NT2/D1 (cell line): ENCODE results near the gene USP17L26.
"Not testable (repeated sequence)": the region's sequence is repeated elsewhere in the genome, so short reads cannot be mapped to it uniquely, and the experiment has no call there.

Experiments used
- DNase-seq: peaks from one replicate; pipeline ENCODE4 v3.0.0-alpha.2; 2011; ENCODE audit warnings: low read depth, low spot score
- H3K27me3 ChIP-seq: 2 replicates; pipeline ENCODE4 v1.6.0; 2011; ENCODE audit warnings: mild to moderate bottlenecking; ENCODE audit not compliant: insufficient read length, insufficient read depth
- H3K36me3 ChIP-seq: 2 replicates; pipeline ENCODE4 v1.6.1; 2011; ENCODE audit warnings: mild to moderate bottlenecking, low read length, mixed read lengths; ENCODE audit not compliant: insufficient read depth, insufficient read length
- H3K4me1 ChIP-seq: 2 replicates; pipeline ENCODE4 v1.5.1; 2011; ENCODE audit not compliant: insufficient read depth, insufficient read length
- H3K4me3 ChIP-seq: 2 replicates; pipeline ENCODE4 v1.5.1; 2011; ENCODE audit warnings: low read depth; ENCODE audit not compliant: insufficient read length
- H3K9ac ChIP-seq: 2 replicates; pipeline ENCODE4 v1.6.0; 2011; ENCODE audit warnings: low read depth; ENCODE audit not compliant: insufficient read length
- H3K9me3 ChIP-seq: 2 replicates; pipeline ENCODE4 v1.5.1; 2011; ENCODE audit warnings: mild to moderate bottlenecking, low read length; ENCODE audit not compliant: insufficient read depth

Gene USP17L26

DNA sequence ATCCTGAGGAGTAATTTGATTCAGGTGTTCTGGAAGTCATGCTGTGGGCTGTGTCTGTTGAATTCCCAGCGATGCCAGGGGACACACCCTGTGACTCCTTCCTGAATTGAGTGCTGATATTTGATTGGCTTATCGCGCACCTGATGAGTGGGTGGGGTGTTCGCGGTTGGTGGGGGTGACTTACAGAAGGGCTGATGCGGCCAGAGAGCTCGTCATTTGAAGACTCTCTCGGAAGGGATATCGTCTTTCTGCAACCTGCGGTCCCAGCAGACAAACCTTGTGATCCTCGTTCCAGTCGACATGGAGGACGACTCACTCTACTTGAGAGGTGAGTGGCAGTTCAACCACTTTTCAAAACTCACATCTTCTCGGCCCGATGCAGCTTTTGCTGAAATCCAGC lies at the start of gene USP17L26:
TSS of gene USP17L26 (plus strand) at position 301 of the 400 bp plus-strand sequence. CDS start at position 301, 0 bp downstream.
- not testable (repeated sequence) for H3K9ac ChIP-seq, H3K36me3 ChIP-seq, H3K9me3 ChIP-seq, DNase-seq, H3K27me3 ChIP-seq, H3K4me3 ChIP-seq, H3K4me1 ChIP-seq

DNA sequence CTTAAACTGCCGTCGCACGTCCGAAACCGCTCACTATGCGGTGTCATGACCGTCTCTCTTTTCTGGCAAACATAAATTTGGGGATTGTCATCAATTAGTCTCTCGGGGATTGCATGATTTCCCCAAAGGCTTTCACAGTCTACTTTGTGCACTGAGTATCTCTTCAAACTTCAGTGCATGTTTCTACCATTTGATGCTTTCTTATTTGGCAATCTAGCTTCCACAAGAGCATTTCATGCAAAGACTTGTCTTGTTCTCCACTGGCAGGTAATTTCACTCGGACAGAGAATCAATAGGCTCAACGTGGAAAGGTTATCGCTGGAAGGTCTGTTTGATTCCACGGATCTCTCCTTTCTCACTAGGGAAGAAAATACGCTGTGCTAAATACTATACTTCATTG lies 10.3 kb upstream of the USP17L26 start:
- not testable (repeated sequence) for H3K9ac ChIP-seq, DNase-seq, H3K27me3 ChIP-seq, H3K4me3 ChIP-seq, H3K4me1 ChIP-seq, H3K36me3 ChIP-seq, H3K9me3 ChIP-seq

DNA sequence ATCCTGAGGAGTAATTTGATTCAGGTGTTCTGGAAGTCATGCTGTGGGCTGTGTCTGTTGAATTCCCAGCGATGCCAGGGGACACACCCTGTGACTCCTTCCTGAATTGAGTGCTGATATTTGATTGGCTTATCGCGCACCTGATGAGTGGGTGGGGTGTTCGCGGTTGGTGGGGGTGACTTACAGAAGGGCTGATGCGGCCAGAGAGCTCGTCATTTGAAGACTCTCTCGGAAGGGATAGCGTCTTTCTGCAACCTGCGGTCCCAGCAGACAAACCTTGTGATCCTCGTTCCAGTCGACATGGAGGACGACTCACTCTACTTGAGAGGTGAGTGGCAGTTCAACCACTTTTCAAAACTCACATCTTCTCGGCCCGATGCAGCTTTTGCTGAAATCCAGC lies 9.6 kb upstream of the USP17L26 start, which contains the start of gene USP17L24:
TSS of gene USP17L24 (plus strand) at position 301 of the 400 bp plus-strand sequence. CDS start at position 301, 0 bp downstream.
- not testable (repeated sequence) for H3K9ac ChIP-seq, H3K36me3 ChIP-seq, H3K4me3 ChIP-seq, H3K9me3 ChIP-seq, DNase-seq, H3K4me1 ChIP-seq, H3K27me3 ChIP-seq

- not testable (repeated sequence) for H3K9me3 ChIP-seq, H3K4me3 ChIP-seq, H3K9ac ChIP-seq, H3K27me3 ChIP-seq, DNase-seq, H3K36me3 ChIP-seq, H3K4me1 ChIP-seq
Observed at GRCh38 chr4:9329611-9330010, 4.8 kb upstream of the USP17L26 start, which contains the start of gene USP17L25. Gene USP17L25 (plus strand): TSS chr4:9329911. CDS start chr4:9329911, 0 bp downstream.

DNA sequence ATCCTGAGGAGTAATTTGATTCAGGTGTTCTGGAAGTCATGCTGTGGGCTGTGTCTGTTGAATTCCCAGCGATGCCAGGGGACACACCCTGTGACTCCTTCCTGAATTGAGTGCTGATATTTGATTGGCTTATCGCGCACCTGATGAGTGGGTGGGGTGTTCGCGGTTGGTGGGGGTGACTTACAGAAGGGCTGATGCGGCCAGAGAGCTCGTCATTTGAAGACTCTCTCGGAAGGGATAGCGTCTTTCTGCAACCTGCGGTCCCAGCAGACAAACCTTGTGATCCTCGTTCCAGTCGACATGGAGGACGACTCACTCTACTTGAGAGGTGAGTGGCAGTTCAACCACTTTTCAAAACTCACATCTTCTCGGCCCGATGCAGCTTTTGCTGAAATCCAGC lies 4.6 kb downstream of the USP17L26 start, which contains the start of gene USP17L5:
TSS of gene USP17L5 (plus strand) at position 301 of the 400 bp plus-strand sequence. CDS start at position 301, 0 bp downstream.
- not testable (repeated sequence) for H3K4me3 ChIP-seq, H3K9me3 ChIP-seq, DNase-seq, H3K9ac ChIP-seq, H3K4me1 ChIP-seq, H3K27me3 ChIP-seq, H3K36me3 ChIP-seq

DNA sequence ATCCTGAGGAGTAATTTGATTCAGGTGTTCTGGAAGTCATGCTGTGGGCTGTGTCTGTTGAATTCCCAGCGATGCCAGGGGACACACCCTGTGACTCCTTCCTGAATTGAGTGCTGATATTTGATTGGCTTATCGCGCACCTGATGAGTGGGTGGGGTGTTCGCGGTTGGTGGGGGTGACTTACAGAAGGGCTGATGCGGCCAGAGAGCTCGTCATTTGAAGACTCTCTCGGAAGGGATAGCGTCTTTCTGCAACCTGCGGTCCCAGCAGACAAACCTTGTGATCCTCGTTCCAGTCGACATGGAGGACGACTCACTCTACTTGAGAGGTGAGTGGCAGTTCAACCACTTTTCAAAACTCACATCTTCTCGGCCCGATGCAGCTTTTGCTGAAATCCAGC lies 9.4 kb downstream of the USP17L26 start, which contains the start of gene USP17L27:
TSS of gene USP17L27 (plus strand) at position 301 of the 400 bp plus-strand sequence. CDS start at position 301, 0 bp downstream.
- H3K4me1 ChIP-seq, DNase-seq, H3K9ac ChIP-seq, H3K27me3 ChIP-seq, H3K9me3 ChIP-seq, H3K4me3 ChIP-seq, H3K36me3 ChIP-seq: not testable (repeated sequence)

- H3K4me3 ChIP-seq, H3K27me3 ChIP-seq, H3K36me3 ChIP-seq, H3K9ac ChIP-seq, H3K9me3 ChIP-seq, H3K4me1 ChIP-seq, DNase-seq: not testable (repeated sequence)
Observed at GRCh38 chr4:9348593-9348992, 14.1 kb downstream of the USP17L26 start, which contains the start of gene USP17L28. Gene USP17L28 (plus strand): TSS chr4:9348893. CDS start chr4:9348893, 0 bp downstream.

DNA sequence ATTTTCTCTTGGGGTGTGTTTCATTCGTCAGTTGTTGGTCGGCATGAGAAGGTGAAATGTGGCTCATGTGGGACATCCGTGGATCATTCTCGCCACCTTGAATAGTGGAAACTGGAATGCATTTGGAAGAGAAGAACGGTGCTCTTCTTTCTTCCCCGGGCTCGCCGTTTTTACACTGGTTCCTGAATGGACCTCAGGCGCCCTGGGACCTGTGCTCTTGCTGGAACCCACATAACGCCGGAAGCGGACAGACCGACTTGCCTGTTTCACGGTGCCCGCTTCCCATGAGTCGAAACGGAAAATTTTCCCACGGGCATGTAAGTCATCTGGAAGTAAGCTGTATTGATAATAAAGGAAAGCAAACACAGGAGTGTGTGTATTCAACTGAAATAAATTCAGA lies 16.4 kb downstream of the USP17L26 start:
- H3K36me3 ChIP-seq, H3K4me1 ChIP-seq, H3K9me3 ChIP-seq, H3K9ac ChIP-seq, H3K27me3 ChIP-seq, DNase-seq, H3K4me3 ChIP-seq: not testable (repeated sequence)

DNA sequence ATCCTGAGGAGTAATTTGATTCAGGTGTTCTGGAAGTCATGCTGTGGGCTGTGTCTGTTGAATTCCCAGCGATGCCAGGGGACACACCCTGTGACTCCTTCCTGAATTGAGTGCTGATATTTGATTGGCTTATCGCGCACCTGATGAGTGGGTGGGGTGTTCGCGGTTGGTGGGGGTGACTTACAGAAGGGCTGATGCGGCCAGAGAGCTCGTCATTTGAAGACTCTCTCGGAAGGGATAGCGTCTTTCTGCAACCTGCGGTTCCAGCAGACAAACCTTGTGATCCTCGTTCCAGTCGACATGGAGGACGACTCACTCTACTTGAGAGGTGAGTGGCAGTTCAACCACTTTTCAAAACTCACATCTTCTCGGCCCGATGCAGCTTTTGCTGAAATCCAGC lies 18.9 kb downstream of the USP17L26 start, which contains the start of gene USP17L29:
TSS of gene USP17L29 (plus strand) at position 301 of the 400 bp plus-strand sequence. CDS start at position 301, 0 bp downstream.
- H3K36me3 ChIP-seq, H3K4me1 ChIP-seq, DNase-seq, H3K9me3 ChIP-seq, H3K27me3 ChIP-seq, H3K9ac ChIP-seq, H3K4me3 ChIP-seq: not testable (repeated sequence)

DNA sequence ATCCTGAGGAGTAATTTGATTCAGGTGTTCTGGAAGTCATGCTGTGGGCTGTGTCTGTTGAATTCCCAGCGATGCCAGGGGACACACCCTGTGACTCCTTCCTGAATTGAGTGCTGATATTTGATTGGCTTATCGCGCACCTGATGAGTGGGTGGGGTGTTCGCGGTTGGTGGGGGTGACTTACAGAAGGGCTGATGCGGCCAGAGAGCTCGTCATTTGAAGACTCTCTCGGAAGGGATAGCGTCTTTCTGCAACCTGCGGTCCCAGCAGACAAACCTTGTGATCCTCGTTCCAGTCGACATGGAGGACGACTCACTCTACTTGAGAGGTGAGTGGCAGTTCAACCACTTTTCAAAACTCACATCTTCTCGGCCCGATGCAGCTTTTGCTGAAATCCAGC lies 28.4 kb downstream of the USP17L26 start, which contains the start of gene USP17L30:
TSS of gene USP17L30 (plus strand) at position 301 of the 400 bp plus-strand sequence. CDS start at position 301, 0 bp downstream.
- not testable (repeated sequence) for H3K36me3 ChIP-seq, DNase-seq, H3K27me3 ChIP-seq, H3K4me1 ChIP-seq, H3K4me3 ChIP-seq, H3K9ac ChIP-seq, H3K9me3 ChIP-seq

GRCh38 chr4:9379881-9380280 lies 45.4 kb downstream of the USP17L26 start:
- H3K4me3 ChIP-seq: not testable (repeated sequence)

GRCh38 chr4:9381012-9381534 lies 46.6 kb downstream of the USP17L26 start:
- H3K4me1 ChIP-seq, H3K36me3 ChIP-seq, H3K9me3 ChIP-seq, H3K27me3 ChIP-seq: not testable (repeated sequence)
- Histone ChIP-seq H3K9ac (peak overlapping the region; percentile 72), H3K4me3 (peak overlapping the region; percentile 49)
- peak; percentile 9 for DNase-seq

More at GRCh38 chr4:9379881-9380280, 45.4 kb downstream of the USP17L26 start:
- not testable (repeated sequence) for DNase-seq, H3K36me3 ChIP-seq, H3K4me1 ChIP-seq, H3K9me3 ChIP-seq, H3K9ac ChIP-seq, H3K27me3 ChIP-seq
